Measurements from ENCODE around the gene CFAP92.

The CFAP92 gene

DNA sequence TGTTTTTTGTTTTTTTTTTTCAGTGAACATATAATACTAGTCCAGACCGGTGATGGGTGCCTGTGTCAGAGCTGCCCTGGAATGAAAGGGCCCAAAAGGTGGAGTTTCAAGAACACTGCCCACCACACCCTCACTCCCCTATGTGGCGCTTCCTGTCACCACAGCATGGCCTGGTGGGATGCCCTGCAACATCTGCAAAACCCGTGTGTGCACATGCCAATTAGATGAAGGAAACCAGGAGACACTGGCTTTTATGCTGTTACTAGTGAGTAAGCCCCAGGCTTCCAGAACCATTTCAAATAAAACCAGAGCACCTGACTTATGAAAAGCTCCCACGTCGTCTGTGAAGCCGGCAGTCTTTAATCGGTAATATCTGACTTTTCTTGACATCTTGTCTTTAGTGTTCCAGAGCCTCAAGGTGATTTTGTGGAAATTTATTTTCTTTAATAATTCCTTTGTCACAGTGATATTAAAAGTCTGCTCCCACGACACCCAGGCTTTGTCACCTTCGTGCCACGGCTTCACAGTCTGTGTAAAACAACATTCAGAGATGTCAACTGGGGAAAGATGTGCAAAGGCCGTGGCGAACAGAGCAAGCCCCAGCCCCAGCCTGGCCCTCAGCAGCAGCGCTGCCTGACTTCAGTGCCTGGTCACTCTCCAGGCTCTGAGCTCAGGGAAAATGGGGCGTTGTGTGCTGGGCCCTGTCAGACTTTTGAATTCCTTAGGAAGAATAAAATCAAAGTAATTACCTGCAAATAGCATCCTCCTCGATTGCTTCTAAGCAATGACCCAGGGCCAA is 6.4 kb downstream of the CFAP92 start:
- no peak for DNase-seq

DNA sequence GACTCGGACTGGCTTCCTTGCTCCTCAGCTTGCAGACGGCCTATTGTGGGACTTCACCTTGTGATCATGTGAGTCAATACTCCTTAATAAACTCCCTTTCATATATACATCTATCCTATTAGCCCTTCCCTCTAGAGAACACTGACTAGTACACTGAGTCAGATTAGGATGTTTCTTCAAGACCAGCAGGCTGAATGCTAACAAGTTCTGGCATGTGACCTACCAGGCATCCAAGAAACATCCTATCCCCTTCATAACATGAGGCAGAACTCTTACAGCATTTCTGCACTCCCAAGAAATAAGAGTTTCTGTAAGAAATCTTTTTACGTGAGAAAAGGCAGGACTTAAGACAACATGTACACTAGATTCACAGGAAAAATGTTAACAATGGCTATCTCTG is 9.3 kb downstream of the CFAP92 start:
- no peak for DNase-seq

DNA sequence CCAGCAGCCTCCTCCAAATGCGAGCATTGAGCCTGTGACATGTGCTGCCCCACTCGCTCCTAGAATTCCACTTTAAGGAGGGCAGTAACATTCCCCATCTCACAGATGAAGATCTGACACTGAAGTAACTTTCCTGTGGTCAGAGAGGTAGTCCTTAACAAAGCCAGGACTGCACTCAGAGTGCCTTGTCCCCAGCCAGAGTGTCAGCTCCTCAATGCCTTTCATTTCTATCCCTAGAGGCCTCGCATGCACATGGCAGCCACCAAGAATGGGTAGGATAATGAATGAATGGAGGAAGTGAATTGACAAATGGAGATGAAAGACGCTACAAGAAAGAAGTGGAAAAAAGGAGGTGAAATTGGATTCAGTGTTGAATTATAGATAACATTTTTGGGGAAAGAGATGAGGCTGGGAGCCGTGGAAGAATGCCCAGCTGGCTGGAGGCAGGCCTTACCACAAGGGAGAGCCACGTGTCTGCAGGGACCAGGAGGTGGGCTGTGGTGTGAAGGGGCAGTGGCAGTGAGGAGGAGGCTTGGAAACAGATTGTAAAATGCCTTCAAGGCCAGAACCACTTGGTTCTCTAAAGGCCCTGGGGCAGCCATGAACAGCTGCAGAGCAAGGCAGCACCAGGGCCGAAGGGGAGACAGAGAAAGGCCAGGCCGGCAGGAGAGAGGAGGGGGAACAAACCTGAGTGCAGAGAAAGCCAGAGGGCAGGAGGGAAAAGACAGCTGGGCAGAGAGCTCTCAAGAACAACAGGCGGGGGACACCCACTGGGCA is 10.4 kb downstream of the CFAP92 start:
- DNase-seq = no peak

DNA sequence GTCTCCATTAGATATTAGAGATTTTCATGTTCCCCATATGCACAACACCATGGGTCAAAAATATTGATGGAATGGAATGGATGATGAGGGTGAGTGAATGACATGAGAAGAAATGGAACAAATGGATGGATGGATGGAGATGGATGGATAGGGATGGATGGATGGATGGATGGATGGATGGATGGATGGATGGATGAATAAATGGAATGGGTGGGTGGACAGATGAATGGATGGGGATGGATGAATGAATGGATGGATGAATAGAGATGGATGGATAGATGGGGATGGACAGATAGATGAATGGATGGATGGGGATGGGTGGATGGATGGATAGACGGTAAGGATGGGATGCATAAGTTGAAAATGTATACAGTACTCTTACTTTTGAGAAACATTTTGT is 18.6 kb downstream of the CFAP92 start:
- no peak for DNase-seq

DNA sequence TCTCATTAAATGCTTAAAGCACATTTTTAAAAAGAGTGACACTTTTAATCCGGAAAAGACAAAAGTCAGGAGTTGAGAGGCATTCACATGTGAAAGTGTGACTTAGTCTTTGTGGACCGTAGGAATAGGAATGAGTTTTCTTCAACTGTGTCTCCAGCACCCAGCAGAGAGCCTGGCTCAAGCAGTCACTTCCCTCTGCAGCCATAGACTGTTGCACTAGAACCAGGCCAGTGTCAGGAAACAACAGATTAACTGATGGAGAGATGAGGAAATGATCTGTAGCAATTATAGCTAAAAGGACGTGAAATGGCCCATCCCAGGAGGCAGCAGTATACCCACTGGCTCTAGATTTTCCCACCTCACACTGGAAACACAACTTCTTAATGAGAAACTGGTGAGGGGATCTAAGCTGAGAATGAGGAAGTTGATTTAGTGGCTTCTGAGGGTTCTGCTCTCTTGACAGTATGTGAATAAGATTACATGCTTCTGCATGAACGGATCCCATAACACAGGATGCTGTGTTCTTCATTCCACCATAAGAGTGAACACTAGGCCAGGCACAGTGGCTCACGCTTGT is 19.8 kb downstream of the CFAP92 start:
- no peak for DNase-seq

DNA sequence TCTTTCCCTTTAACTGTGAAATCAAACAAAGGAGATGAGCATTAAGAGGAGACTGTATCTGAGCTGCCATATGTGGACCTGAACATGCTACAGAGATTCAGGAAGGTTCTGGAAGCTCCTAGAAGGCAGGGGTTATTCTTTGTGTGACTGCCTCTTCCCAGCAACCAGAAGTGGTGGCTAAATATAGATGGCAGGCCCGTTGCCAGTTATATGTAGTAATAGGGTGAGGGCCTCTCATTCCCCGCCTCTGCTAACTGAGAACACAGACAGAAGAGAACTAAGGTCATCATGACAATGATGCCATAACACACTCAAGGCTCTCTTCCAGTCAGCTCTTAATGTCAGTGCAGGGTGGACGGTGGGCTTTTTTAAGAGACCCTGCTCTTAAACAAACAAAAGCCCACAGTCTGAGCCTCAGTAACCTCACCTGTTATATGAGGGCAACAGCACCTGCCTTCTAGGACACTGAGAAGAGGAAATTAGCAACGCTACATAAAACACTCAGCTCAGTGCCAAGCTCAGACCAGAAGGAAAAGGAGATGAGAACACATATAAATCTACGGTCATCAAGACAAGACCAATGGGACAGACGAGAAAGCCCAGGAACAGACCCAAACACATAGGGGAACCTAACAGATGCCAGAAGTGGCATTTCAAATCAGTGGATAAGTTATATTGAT is 22.3 kb downstream of the CFAP92 start:
- peak; percentile 77 for DNase-seq

DNA sequence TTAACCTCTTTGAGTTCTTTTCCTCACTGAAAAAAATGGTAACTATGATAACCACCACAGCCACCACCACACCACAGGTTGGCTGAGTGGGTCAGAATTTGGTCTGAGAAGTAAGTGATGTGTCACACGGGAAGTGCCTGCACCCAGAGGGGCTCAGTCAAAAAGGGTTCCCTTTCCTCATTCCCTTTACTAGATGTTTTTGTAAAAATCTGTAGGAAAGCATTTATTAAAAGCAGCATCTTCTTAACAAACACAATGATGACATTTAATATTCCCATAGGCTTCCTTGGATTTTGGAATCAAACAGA is 23.2 kb downstream of the CFAP92 start:
- no peak for DNase-seq

DNA sequence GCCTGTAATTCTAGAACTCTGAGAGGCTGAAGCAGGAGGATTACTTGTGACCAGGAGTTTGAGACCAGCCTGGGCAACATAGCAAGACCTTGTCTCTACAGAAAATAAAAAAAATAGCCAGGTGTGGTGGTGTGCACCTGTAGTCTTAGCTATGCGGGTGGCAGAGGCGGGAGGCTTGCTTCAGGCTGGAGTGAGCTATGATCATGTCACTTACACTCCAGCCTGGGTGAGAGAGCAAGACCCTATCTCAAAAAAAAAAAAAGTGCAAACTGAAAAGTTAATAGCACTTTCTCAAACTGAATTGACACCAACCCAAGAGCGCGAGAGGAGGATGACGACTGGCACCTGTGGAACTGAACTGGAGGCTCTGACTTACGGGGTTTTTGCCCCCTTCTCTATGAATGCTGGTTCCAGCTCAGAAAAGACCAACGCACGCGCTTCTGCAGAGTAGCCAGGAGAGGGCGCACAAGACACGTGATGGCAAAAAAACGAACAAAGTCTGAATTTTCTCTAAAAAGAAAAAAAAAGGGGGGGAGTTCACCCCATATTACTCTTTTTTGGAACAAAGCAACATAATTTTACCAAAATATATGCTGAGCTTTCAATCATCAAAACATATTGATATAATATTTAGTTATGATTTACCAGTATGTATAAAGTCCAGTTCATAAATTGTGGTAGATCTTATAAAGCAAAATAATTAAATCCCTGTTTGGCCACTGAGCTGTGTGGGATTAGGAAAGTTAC is 23.7 kb downstream of the CFAP92 start:
- DNase-seq = peak; percentile 17

DNA sequence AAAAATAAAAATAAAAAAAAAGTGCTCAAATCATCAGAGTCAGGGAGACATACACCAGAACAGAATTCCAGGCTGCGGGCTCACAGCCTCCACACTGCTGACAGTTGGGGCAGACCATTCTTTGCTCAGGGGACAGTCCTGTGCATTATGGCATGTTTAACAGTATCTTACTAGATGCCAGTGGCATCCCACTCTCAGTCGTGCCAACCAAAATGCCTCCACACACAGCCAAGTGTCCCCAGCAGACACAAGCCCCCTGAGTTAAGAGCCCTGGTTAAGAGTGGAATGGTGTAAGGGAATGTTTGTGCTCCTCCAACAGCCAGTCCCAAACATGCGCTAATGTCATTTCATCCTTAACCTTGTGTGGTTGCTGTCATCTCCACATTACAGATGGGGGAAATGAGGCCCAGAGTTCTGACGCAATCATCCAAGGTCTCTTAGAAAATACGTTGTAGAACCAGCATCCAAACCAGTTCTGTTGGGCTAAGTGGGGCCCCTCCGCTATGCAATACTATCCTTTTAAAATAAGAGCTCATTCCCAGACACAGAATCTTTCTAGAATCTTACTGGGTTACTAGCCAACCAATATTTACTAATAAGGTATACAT is 26.0 kb downstream of the CFAP92 start:
- DNase-seq = no peak

DNA sequence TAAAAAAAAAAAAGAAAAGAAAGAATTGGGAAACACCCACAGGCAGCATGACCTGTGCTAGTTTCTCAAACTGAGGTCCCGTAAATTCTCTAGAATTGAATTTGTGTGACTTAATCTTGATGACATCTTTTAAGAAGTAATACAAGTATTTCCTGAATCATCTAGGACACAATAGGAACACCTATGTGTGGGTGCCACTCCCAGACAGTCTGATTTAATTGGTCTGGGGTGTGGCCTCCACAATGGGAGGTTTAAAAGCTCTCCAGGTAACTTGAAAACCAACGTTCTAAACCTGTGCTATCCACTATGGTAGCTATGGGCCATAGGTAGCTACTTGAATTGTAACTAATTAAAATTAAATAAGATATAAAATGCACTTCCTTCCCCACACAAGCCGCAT is 28.1 kb downstream of the CFAP92 start:
- DNase-seq = no peak

DNA sequence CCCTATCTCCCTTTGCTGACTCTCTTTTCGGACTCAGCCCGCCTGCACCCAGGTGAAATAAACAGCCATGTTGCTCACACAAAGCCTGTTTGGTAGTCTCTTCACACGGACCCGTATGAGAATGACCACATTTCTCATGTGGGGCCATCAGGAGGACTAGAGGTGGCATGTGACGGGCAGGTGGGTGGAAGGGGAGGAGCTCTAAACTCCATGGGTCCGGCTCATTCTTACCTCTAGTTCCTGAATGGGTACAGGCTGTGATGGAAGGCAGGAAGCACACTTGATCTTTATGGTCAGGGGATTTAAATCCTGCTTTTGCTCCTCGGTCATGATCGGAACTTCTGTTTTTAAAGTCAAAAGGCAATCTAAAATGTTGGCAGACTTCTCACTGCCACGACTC is 28.6 kb downstream of the CFAP92 start:
- no peak for DNase-seq

DNA sequence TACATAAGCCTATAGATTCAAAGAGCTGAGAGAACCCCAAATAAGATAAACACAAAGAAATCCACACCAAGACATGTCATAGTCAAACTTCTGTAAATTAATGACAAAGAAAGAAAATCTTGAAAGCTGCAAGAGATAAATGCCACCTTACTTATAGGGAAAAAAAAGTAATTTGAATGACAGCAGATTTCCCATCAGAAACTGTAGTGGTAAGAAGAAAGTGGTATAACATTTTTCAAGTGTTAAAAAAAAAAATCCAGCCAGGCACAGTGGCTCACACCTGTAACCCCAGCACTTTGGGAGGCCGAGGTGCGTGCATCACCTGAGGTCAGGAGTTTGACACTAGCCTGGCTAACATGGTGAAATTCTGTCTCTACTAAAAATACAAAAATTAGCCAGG is 37.4 kb downstream of the CFAP92 start:
- DNase-seq = no peak

DNA sequence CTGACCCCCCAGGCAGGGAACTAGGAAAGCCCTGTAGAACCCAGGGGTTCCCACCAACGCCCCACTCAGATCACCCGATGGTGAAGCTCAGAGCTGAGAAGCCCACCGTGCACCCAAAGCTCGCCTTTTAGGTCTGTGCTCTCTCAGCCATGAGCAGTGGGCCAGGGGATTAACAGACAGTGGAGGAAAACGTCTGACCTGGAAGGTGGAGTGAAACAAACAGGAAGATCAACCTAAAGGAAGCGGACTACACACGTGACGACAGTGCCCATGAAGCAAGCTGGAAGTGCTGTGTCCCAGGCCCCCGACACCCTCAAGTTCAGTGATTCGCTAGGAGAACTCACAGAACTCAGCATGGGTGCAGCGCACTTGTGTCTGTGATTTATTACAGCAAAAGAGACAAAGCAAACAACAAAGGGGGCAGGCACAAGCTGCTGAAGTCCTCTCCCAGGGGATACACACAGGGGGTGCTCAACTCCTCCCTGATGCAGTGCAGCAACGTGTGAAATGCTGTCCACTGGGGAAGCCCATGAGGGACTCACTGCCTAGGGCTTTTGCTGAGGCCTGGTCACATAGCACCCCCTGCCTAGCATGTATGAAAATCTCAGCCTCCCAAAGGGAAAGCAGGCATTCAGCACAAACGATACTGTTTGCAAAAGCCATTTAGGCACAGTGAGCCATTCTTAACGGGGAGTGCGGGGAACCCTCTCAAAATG is 43.5 kb downstream of the CFAP92 start:
- DNase-seq = peak; percentile 15

DNA sequence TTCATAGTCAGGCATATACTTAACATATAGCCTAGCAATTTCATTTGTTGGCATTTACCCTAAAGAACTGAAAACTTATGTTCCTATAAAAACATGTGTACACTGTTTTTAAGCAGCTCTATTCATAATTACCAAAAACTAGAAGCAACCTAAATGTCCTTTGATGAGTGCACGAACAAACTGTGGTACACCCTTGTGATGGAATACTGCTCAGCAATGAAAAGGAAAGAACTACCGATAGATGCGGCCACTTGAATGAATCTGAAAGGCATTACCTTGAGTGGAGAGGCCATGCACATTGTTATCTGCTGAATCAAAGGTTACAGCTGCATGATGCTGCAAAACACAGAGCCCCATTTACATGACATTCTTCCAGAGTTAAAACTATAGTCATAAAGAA is 44.7 kb downstream of the CFAP92 start:
- DNase-seq = no peak

DNA sequence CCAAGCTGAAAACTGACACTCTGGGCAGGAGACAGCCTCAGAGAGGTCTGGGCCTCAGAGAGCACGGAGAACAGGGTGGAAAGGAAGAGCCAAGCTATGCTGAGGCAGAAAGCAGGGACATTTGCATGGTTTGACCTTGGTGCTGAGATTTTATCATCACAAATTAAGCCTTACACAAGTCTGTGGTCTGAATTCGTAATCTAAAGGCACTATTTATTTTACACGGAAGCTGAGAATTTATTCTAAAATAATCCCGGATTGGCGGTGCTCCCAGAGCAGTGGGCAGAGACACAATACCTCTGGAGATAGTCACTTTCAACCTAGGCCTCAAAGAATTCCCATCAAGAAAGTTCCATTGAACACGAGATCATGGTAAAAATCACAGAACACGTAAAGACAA is 47.5 kb downstream of the CFAP92 start:
- no peak for DNase-seq

DNA sequence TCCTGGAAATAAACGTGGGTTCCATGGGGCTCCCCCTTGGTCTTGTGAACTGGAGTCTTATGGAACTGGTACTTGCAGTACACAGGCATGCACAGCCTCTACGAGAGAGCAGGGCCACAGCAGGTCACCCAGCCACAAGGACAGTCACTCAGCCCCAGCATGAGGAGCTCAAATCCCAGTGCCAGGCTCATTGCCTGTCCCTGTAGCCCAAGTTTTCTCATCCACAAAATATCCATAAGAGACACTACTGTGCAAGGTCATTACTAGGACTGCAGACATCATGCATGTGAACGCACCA is 48.0 kb downstream of the CFAP92 start:
- no peak for DNase-seq

DNA sequence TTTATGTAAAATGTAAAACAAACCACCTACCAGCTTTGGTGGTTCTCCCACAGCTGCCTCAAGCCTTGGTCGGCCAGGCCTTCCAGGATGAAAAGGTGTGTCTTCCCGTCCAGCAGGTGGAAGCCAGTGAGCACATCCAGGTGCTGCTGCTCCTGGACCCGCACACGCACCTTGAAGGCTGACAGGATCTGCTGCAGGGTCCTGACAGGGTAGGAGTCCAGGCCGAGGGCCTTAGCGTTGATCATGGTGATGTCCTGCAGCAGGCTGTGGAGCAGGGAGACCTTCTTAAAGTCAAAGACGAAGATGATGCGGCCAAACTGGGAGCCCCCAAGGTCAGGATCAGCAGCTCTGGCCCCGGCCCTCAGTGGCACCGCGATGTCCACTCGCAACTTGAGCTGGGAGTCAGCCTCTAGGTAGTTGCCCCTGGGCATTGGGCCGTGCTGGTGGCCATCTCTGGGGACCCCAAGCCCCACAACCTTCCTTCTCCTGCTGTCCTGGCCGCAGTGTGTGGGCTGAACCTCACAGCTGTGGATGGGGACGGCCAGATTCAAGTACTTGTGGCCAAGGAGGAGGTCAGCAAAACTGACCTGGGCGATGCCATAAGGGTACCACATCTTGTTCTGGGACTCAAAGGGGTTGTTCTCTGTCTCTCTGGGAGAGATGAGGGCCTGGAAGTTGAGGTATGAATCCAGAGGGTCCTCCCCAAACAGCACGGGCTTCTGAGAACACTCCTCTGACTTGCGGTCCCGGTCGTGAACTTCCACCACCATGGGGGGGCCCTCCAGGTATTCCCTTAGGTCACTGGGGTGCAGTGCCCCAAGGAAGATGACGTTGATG is 48.6 kb downstream of the CFAP92 start:
- no peak for DNase-seq

DNA sequence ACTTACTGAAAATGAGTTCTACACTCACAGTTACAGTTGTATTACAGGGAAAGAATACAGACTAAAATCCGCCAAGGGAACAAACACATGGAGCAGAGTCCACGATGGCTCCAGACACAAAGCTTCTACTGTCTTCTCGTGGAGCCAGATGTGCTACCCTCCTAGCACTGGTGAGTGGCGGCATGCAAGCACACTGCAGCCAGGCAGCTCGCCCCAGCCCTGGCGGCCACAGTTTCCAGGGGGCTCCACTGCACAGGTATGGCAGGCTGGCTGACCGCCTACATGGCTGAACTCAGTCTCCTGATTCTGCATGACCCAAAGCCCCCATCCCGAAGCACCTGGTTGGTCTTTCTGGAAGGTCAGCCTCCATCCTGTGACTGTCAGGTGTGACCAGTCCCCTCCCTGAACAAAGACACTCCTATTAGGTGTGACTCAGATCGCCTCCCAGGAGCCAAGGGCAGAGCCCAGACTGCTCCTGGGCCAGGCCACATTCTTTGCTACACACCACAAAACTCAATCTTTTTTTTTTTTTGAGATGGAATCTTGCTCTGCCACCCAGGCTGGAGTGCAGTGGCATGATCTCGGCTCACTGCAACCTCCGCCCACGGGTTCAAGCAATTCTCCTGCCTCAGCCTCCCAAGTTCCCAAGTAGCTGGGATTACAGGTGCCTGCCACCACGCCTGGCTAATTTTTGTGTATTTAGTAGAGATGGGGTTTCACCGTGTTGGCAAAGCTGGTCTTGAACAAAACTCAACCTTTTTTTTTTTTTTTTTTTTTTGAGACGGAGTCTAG is 51.5 kb downstream of the CFAP92 start:
- DNase-seq = no peak

DNA sequence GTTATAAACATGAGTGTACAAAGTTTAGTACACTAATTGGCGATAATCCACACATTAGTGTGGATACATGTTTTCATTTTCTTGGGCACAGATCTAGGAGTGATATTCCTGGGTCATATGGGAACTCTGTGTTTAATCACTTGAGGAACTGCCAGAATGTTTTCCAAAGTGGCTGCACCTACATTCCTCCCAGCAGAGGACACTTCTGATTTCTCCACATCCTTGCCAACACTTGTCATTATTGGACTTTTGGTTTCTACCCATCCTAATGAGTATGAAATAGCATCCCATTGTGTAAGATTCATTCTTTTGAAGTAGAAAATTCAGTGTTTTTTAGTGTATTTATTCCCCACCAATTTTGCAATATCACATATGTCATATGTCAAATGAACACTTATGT is 53.6 kb downstream of the CFAP92 start:
- DNase-seq = no peak

DNA sequence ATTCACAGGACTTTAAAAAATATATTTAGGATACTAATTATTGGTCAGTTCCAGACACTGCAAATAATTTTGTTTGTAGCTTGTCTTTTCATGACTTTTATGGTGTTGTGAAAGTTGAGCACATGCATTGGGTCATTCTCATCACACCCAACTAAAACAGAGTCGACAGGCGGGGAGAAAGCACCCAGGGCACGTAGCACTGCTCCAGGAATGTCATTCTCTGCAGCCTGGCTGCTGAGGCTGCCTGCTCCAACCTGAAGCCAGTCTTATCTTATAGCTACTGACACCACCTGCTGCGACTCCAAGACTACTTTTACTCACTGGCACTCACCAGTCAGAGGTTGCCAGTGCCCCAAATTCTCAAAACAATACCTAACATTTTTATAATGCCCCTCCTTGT is 57.5 kb downstream of the CFAP92 start:
- no peak for DNase-seq

All from NCI-H1092 (cell line).